Activated CD4-positive, alpha-beta T cell treated with anti-CD3 and anti-CD28 coated beads for 24 hours (primary cell): Measurements from ENCODE around the gene PPP1R12B.
"Not testable (repeated sequence)": the region's sequence is repeated elsewhere in the genome, so short reads cannot be mapped to it uniquely, and the experiment has no call there.

Experiments
- DNase-seq, 2 donors: peaks; one replicate each; pipeline ENCODE4 v3.0.0-alpha.2; 2020; ENCODE audit warnings: low read depth in 2 of 2

Gene PPP1R12B

GRCh38 chr1:202629257-202629811 lies 280.8 kb downstream of the PPP1R12B start:
- not testable (repeated sequence) for DNase-seq

GRCh38 chr1:202630096-202630495 lies 281.6 kb downstream of the PPP1R12B start:
- DNase-seq = not testable (repeated sequence)

GRCh38 chr1:202630541-202630940 lies 282.0 kb downstream of the PPP1R12B start:
- DNase-seq = no peak

DNA sequence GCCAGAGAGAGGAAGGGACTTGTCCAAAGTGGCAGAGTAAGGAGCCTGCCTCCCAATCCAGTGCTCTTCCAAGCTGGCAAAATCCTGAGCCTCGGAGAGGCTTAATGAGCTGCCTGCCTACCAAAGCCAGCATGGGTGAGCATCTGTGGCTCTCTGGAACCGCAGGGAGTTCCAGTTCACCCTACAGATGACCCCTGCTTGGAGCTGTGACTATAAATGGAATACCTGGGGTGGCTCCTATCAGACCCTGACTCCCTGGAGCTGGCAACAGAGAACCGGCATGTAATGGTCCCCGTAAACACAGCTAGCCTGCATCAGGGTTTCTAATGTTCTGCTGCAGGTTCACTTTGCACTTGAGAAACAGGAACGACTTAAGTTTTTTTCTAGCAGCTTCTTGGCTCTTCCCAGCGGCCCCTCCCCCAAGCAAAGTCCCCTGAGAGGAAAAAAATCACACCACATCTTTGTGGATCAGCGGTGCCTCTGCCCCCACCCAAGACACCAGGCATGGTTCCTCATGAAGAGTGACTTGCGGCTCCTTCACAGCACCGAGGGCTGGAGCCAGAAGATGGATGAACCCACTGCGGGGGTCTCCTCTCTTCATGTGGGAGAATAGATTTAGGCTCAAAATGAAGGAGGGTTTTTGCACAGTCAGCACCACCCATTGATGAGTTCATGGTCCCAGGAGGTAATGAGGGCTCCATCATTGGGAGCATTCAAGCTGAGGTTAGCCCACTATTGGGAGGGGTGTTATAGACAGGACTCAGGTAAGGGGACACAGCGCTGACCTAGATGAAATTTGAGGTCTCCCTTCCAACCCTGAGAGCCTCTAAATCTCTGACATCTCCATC lies 282.8 kb downstream of the PPP1R12B start:
- DNase-seq = no peak

DNA sequence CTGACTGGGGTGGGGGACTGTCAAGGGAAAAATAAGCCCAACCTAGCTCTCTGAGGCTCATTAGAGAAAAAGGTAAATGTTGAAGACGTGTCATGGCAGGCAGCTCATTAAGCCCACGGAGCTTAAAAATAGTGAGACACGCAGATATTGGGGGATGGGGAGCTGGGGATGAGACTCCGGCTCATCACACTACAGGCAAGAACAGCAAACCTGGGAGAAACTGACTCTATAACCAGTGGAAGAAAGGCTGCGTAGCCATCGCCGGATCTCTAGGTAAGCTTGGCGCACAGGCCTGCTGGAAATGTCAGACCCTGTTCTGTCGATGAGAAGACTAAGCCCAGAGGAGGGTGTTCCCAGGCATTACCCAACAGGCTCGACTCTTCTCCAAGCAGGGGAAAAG lies 283.7 kb downstream of the PPP1R12B start:
- no peak for DNase-seq

- DNase-seq = not testable (repeated sequence)
Measured at GRCh38 chr1:202636171-202636570, 287.7 kb downstream of the PPP1R12B start.

DNA sequence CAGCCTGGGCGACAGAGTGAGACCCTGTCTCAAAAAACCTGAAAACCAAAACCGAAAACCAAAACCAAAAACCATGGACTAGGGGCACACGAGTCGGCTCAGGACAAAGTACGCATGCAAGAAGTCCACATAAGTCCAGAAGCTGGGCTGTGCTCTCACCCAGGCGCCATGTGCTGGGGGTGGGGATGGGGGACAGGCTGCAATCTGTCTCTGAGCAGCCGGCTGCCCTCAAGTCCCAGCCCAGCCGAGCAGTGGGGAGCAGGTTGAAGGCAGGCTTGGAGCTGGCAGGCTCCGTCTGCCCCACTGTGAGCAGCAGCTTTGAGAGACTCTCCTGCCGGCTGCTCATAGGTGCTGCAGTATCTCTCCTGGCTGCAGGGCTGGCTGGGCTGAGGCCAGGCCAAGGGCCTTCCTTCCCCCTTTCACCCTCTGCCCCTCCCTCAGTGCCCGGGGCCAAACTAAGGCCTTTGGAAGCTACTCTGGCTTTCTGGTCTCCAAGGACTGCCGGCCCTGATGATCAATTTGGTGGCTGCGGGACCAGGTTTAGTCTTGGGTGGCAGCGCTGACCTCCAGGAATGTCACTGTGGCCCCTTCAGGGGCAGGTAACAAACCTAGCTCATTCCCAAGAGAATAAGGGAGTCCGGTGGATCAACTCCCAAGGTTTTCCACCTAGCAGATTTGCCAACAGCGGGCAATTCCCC lies 289.0 kb downstream of the PPP1R12B start:
- DNase-seq = not testable (repeated sequence)

GRCh38 chr1:202638019-202638700 lies 289.7 kb downstream of the PPP1R12B start:
- DNase-seq = no peak

DNA sequence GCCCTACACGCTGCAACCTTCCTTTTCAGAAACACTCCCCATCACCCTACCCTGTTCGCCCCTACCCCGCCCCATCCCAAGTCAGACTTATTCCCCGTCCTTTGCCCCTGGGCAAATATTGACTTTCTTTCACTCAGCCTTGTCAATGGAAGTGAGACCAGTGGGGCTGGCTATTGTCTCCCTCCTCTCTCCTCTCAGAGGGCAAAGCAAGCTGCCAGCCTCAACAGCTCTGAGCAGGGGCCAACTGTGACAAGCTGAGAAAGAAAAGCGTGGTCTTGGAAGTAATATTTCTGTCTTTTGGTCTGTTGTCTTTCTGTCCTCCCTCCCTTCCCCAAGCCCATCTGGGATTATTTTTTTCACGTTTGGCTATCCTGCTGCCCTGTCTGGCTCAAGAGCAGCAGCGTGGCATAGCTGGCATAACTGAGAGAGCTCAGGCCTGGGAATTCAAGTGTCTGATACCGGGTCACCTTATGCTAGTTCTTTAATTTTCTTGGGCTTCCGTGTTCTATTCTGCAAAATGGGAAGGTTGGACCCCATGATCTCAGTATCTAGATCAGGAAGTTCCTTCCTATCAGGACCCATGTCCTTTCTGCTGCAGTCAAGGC lies 290.3 kb downstream of the PPP1R12B start:
- DNase-seq = not testable (repeated sequence)

DNA sequence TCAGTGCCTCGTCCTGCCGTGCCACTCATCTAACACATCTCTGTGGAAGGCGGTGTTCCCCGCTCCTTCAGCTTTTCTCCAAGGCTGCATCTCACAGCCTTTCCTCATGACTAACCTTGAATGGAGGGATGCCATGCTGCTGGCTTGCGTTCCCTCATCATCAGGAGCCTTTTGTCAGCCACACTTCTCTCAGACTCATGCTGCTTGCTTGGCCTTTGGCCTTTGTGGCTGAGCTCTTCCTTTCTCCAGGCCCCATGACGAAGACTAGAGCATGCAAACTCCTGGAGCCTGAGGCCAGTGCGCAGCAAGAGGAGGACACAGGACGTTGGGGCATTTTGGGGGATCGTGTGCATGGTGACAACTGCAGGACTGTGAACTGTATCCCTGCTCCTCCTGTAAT lies 291.0 kb downstream of the PPP1R12B start:
- no peak for DNase-seq

- no peak for DNase-seq
Measured at GRCh38 chr1:202642212-202642611, 293.7 kb downstream of the PPP1R12B start.
